GM23338 (cell line): Measurements from ENCODE around the gene MTA2. TPM values are rescaled to one million over a fixed set of nuclear protein-coding genes. Genes with fewer than 3 reads are reported as not detected.

ENCODE experiments used
- ATAC-seq: fragments of 200-7000 bp; cut with Tn5 transposase; 3 replicates; pipeline ENCODE4 v1.9.1; 2020
- DNase-seq: peaks from one replicate; pipeline ENCODE4 v3.0.0-alpha.2; 2015; ENCODE audit warnings: low spot score
- H2AFZ ChIP-seq: fragments of 200-600 bp; sonication (generic); 2 replicates; pipeline ENCODE4 v1.8.0; 2016; ENCODE audit warnings: antibody characterized with exemption, mild to moderate bottlenecking, moderate library complexity
- H3F3A ChIP-seq: fragments of 200-600 bp; sonication (generic); replicated peaks from 2 replicates; pipeline ENCODE4 v1.8.0; 2017; ENCODE audit warnings: antibody characterized with exemption, mixed run types, low read depth
- H3K27ac ChIP-seq: fragments of 200-600 bp; sonication (generic); 2 replicates; pipeline ENCODE4 v1.6.1; 2016; ENCODE audit warnings: low read depth
- H3K27me3 ChIP-seq: fragments of 200-600 bp; sonication (generic); 2 replicates; pipeline ENCODE4 v1.8.0; 2016; ENCODE audit warnings: mild to moderate bottlenecking, mixed run types, moderate library complexity; ENCODE audit not compliant: insufficient read depth
- H3K36me3 ChIP-seq: fragments of 200-600 bp; sonication (generic); 2 replicates; pipeline ENCODE4 v1.8.0; 2016; ENCODE audit warnings: mild to moderate bottlenecking; ENCODE audit not compliant: insufficient read depth
- H3K4me1 ChIP-seq: fragments of 200-600 bp; sonication (generic); 2 replicates; pipeline ENCODE4 v1.8.0; 2016; ENCODE audit warnings: mild to moderate bottlenecking, moderate library complexity; ENCODE audit not compliant: insufficient read depth
- H3K4me2 ChIP-seq: fragments of 200-600 bp; sonication (generic); 2 replicates; pipeline ENCODE4 v1.7.1; 2017; ENCODE audit warnings: mixed run types
- H3K4me3 ChIP-seq: fragments of 200-600 bp; sonication (generic); 2 replicates; pipeline ENCODE4 v1.6.1; 2016; ENCODE audit warnings: mixed run types
- H3K79me2 ChIP-seq: fragments of 200-600 bp; sonication (generic); replicated peaks from 2 replicates; pipeline ENCODE4 v1.8.0; 2017; ENCODE audit warnings: mild to moderate bottlenecking; ENCODE audit not compliant: insufficient read depth
- H3K9me2 ChIP-seq: fragments of 200-600 bp; sonication (generic); 2 replicates; pipeline ENCODE4 v1.8.0; 2017; ENCODE audit not compliant: insufficient read depth
- H4K20me1 ChIP-seq: fragments of 200-600 bp; sonication (generic); replicated peaks from 2 replicates; pipeline ENCODE4 v1.8.0; 2017; ENCODE audit warnings: mild to moderate bottlenecking; ENCODE audit not compliant: insufficient read depth
- H3K27ac Mint-ChIP-seq: 2 replicates; pipeline ENCODE4 v1.8.0; 2020; ENCODE audit warnings: inconsistent platforms, mild to moderate bottlenecking, moderate library complexity, mixed read lengths
- H3K27me3 Mint-ChIP-seq: 3 replicates; pipeline ENCODE4 v1.8.0; 2022; ENCODE audit warnings: low read depth, mild to moderate bottlenecking, moderate library complexity, mixed read lengths, inconsistent platforms; ENCODE audit not compliant: insufficient read depth, poor library complexity
- H3K36me3 Mint-ChIP-seq: 3 replicates; pipeline ENCODE4 v1.8.0; 2021; ENCODE audit warnings: low read depth, mild to moderate bottlenecking, inconsistent platforms, moderate library complexity, mixed read lengths
- H3K4me1 Mint-ChIP-seq: 3 replicates; pipeline ENCODE4 v1.8.0; 2020; ENCODE audit warnings: mild to moderate bottlenecking, inconsistent platforms, mixed read lengths
- H3K4me3 Mint-ChIP-seq: 3 replicates; pipeline ENCODE4 v1.8.0; 2021; ENCODE audit warnings: moderate library complexity, mild to moderate bottlenecking, inconsistent platforms, mixed read lengths
- H3K9me3 Mint-ChIP-seq: 3 replicates; pipeline ENCODE4 v1.8.0; 2020; ENCODE audit warnings: moderate library complexity, mild to moderate bottlenecking, inconsistent platforms, mixed read lengths
- CTCF ChIP-seq, 2 experiments: fragments of 200-600 bp in 1 of 2; sonication (generic) in 1 of 2; conservative IDR thresholded peaks; 2 replicates each; pipeline versions ENCODE4 v1.5.1 to v1.6.1; 2016 to 2017; ENCODE audit warnings: antibody characterized with exemption in 2 of 2, low read depth in 2 of 2, mild to moderate bottlenecking in 2 of 2, moderate library complexity in 1 of 2
- ETS1 ChIP-seq: IDR thresholded peaks from 2 replicates; pipeline ENCODE4 v1.6.1; 2016; ENCODE audit warnings: antibody characterized with exemption
- EZH2 ChIP-seq: fragments of 200-600 bp; sonication (generic); IDR thresholded peaks from one replicate; pipeline ENCODE4 v1.8.0; 2017; ENCODE audit warnings: antibody characterized with exemption, mild to moderate bottlenecking, low read depth; ENCODE audit not compliant: unreplicated experiment
- NANOG ChIP-seq: IDR thresholded peaks from 2 replicates; pipeline ENCODE4 v1.6.1; 2016; ENCODE audit warnings: antibody characterized with exemption, borderline replicate concordance
- POLR2AphosphoS5 ChIP-seq: IDR thresholded peaks from 2 replicates; pipeline ENCODE4 v1.6.1; 2016; ENCODE audit warnings: antibody characterized with exemption, low read depth
- REST ChIP-seq: IDR thresholded peaks from one replicate; pipeline ENCODE4 v1.6.1; 2018; ENCODE audit warnings: antibody characterized with exemption; ENCODE audit not compliant: unreplicated experiment
- polyA plus RNA-seq: library from polyadenylated mRNA; unstranded; fragments of >200 nt; fragmentation: Nextera tagmentation; extraction: Ambion mirVana; gene quantifications from 2 replicates; pipeline ENCODE4 v1.2.1, GENCODE V29; 2016
- total RNA-seq: library from RNA; depleted of rRNA; stranded (reverse); fragments of >200 nt; shearing (Covaris generic); gene quantifications from 2 replicates; pipeline ENCODE4 v1.2.3, GENCODE V29; 2014

Gene MTA2
- total and polyA plus RNA-seq, 2 experiments from 2014 or later, result 22.9 to 102 TPM

GRCh38 chr11:62602141-62603071, 741 bp upstream of the MTA2 start:
- DNase-seq (peak; percentile 73), ATAC-seq (peak; percentile 14)
- peaks cover 42% of the 10 kb centered on the region for H3K36me3 Mint-ChIP-seq
- Histone ChIP-seq H3K9me2 (no peaks in the 10 kb centered on the region), H3K79me2 (peaks cover 23% of the 10 kb centered on the region), H3K4me2 (peak overlapping the region; percentile 99), H3K27ac (peak overlapping the region; percentile 95), H3K4me1 (peaks cover 20% of the 10 kb centered on the region; the same call in 1 of the 2 replicates), H2AFZ (peak overlapping the region; percentile 98), H3K36me3 (peaks cover 7% of the 10 kb centered on the region; the same call in 1 of the 2 replicates), H4K20me1 (peaks cover 10% of the 10 kb centered on the region), H3K4me3 (peak overlapping the region; percentile 96), H3K27me3 (peaks cover 43% of the 10 kb centered on the region), H3F3A (peaks cover 28% of the 10 kb centered on the region)
- peak overlapping the region; percentile 97 for H3K27ac Mint-ChIP-seq
- H3K4me3 Mint-ChIP-seq, result peak overlapping the region; percentile 91
- H3K27me3 Mint-ChIP-seq, result peaks cover 32% of the 10 kb centered on the region
- TF ChIP-seq POLR2AphosphoS5 (peak; percentile 29; the same call in 1 of the 2 replicates), REST (no peak), CTCF (conservative IDR thresholded peaks at IDR 0.05; ENCODE audit: low read depth in 2 of 2) (peak in 1 of 2 experiments; percentile 15; a peak in 1 of 4 replicates), EZH2 (peak; percentile 41)
- no peaks in the 10 kb centered on the region; the same call in 2 of the 3 replicates for H3K9me3 Mint-ChIP-seq
- peaks cover 59% of the 10 kb centered on the region for H3K4me1 Mint-ChIP-seq

- peaks cover 43% of the 10 kb centered on the region for H3K27me3 ChIP-seq
- peaks cover 55% of the 10 kb centered on the region for H3K36me3 Mint-ChIP-seq
- H3K36me3 ChIP-seq, result peaks cover 14% of the 10 kb centered on the region; the same call in 1 of the 2 replicates
- no peak for DNase-seq
- H3K27ac Mint-ChIP-seq, result peak overlapping the region; percentile 27; the same call in 1 of the 2 replicates
- H2AFZ ChIP-seq, result peak overlapping the region; percentile 90; the same call in 1 of the 2 replicates
- peaks cover 22% of the 10 kb centered on the region for H4K20me1 ChIP-seq
- peak overlapping the region; percentile 88 for H3K4me2 ChIP-seq
- H3K27ac ChIP-seq, result peak overlapping the region; percentile 63; the same call in 1 of the 2 replicates
- peaks cover 23% of the 10 kb centered on the region for H3K79me2 ChIP-seq
- H3K9me3 Mint-ChIP-seq, result no peaks in the 10 kb centered on the region; the same call in 2 of the 3 replicates
- peak overlapping the region; percentile 91 for H3K4me3 Mint-ChIP-seq
- H3K4me1 ChIP-seq, result peaks cover 20% of the 10 kb centered on the region; the same call in 1 of the 2 replicates
- no peaks in the 10 kb centered on the region for H3K9me2 ChIP-seq
- ATAC-seq, result no peak
- H3F3A ChIP-seq, result peaks cover 28% of the 10 kb centered on the region
- peaks cover 36% of the 10 kb centered on the region for H3K27me3 Mint-ChIP-seq
- H3K4me3 ChIP-seq, result peak overlapping the region; percentile 96
- peaks cover 49% of the 10 kb centered on the region for H3K4me1 Mint-ChIP-seq
- TF ChIP-seq ETS1, result no peak
- no peak for TF ChIP-seq EZH2
- no peak for TF ChIP-seq NANOG
- TF ChIP-seq CTCF (conservative IDR thresholded peaks at IDR 0.05; ENCODE audit: low read depth in 2 of 2), result no peak
- TF ChIP-seq REST, result no peak
- TF ChIP-seq POLR2AphosphoS5, result no peak
These were observed 618 bp downstream of the MTA2 start for GRCh38 chr11:62601122-62601371.
